ENCODE measurements around the gene ARHGEF7.
"Not testable (repeated sequence)": the region's sequence is repeated elsewhere in the genome, so short reads cannot be mapped to it uniquely, and the experiment has no call there.

The ARHGEF7 gene

DNA sequence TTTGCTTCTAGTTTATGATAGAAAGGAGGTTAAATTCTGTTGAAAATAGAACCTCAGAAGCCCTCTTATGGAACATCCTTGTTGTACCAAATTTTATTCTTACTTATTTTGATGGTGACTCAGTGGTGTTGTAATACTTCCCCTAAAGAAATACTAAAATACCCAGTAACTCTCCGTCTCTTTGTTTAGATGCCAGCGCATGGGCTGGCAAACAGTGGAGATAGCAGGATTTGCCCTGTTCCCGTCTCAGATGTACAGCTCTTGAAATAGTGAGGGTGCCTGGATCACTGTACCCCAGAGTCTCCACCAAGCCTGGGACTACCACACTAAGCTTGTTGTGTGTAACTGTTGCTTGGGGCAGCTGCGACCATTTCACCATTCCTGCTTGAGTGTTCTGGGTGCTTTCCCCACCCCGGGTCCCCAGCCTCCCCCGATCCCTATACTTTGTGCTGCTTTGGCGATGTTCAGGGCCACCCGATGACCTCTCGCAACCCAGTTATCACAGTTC lies 138.3 kb downstream of the ARHGEF7 start:
- DNase-seq (ENCODE audit: low read depth): peak; percentile 42

DNA sequence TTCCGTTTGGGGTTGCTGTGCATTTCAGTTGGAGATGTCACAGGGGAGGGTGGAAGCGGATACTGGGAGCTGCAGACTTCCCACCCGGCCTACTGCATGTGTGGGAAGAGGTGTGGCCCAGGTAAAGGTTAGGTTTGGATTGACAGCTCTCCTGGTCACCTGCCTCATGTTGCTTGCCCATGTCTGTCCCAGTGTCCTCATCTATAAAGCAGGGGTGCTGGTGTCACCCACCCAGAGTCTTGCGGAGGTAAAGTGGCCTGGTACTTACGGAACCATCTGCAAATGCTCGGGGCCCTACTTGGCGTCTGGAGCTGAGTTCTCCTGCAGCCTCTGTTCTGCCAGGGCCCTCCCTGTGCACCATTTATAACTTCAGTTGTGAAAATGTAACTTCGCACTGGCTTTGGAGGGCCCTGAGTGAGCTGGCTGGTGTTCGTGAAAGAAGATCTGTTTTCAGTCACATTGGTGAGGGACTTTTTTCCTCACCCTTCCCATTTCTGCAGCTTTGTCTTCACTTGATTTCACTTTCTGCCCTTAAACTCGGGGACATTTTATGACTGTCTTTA lies 140.2 kb downstream of the ARHGEF7 start:
- no peak for DNase-seq (ENCODE audit: low read depth)

DNA sequence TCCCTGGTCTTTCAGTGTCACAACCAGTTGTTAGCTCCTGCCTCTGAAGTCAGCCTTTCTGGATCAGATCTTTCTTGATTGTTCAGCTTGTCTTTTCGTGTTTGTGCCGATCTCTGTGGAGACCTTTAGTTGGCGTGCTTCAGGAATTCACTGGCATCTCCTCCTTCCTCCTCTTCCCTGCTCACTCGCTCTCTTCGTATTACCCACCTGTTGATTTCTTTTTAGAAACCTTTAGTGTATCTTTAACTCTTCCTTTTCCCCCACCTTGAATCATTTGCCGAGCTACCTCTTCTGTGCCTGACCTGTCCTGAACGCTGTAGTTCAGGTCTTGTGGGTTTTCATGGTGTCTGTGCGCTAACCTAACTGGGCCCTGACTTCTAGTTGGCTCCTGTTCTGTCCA lies 141.3 kb downstream of the ARHGEF7 start:
- DNase-seq (ENCODE audit: low read depth): no peak

DNA sequence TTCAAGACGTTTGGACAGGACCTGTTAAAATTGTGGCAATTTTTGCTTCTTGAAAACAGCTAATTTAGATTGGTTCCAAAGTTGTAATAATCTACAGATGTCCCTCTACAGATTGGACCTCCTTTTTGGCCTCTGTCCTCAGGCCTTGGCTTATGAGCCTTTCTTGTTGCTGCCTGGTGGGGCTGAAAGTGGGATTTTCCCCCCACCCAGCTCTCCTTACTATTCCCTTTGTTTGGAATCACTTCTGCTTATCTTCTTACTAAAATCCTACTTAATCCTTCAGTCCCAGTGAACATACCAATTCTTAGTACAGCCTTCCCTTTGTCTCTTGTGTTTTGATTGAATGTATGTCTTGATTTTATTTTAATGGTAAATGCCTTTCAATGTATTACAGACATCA lies 141.8 kb downstream of the ARHGEF7 start:
- DNase-seq (ENCODE audit: low read depth): no peak

DNA sequence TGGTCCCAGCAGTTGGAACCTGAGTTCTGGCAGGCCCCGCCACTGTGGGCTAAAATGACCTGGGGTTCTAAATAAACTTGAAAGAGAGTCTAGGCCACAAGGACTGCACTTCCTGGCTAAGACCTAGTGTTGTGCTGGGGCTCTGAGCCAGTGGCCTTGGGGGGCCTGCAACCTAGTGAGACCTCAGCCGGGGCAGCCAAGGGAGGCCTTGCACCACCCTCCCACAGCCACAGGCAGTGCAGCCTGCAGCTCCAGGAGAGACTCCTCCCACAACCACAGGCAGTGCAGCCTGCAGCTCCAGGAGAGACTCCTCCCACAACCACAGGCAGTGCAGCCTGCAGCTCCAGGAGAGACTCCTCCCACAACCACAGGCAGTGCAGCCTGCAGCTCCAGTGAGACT lies 142.8 kb downstream of the ARHGEF7 start:
- DNase-seq (ENCODE audit: low read depth): not testable (repeated sequence)

DNA sequence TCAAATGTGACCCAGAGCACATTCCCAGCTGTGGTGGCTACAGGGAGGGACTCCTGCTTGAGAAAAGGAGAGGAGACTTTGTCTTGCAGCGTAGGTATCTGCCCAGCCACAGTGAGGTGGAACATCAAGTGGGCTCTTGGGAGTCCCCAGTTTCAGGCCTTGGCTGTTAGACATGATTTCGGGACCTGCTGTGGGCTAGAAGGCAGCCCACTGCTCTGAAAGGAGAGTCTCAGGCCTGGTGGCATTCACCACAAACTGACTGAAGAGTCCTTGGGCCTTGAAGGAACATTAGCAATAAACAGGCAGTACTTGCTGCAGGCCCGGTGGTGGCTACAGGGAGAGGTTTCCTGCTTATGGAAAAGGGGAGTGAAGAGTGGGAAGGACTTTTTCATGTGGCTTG lies 143.5 kb downstream of the ARHGEF7 start:
- DNase-seq (ENCODE audit: low read depth): no peak

DNA sequence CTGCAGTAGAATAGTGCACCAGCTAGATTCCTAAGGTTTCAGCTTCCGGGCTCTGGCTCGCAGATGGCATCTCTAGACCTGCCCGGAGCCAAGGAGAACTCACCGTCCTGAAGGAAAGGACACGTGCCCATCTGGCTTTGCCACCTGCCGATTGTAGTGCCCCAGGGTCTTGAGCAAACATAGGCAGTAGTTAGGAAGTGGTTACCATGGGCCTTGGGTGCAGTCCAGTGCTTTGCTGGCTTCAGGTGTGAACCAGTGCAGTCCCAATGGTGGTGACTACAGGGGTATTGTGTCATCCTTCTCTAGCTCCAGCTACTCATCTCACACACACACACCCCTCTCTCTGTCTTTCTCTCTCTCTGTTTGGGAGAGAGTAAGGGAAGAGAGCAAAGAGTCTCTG lies 143.9 kb downstream of the ARHGEF7 start:
- no peak for DNase-seq (ENCODE audit: low read depth)

DNA sequence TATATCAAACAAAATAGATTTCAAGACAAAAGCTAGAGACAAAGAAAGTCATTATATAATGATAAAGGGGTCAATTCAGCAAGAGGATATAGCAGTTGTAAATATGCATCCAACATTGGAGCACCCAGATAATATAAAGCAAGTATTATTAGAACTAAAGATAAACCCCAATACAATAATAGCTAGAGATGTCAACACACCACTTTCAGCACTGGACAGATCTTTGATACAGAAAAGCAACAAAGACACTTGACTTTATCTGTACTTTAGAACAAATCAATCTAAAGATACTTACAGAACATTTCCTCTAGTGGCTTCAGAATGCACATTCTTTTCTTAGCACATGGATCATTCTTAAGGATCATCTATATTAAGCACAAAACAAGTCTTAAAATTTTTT lies 146.2 kb downstream of the ARHGEF7 start:
- no peak for DNase-seq (ENCODE audit: low read depth)

DNA sequence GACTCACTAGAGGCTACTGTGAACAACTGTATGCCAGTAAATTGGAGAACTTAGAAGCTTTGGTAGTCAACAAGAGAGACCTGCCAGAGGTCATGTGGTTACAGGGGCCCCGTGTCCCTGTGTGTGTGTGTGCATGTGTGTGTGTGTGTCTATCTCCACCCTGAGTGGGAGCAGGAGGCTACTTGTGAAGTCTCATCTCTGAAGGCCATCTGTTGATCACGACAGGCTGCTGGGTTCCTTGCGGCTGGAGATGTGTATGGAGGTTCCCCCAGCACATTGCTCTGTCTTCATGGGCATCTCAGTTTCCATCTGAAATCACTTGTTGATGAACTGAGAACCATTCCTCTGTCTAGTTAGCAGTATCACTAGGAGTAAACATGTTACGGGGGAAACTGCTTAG lies 147.2 kb downstream of the ARHGEF7 start:
- DNase-seq (ENCODE audit: low read depth): no peak

DNA sequence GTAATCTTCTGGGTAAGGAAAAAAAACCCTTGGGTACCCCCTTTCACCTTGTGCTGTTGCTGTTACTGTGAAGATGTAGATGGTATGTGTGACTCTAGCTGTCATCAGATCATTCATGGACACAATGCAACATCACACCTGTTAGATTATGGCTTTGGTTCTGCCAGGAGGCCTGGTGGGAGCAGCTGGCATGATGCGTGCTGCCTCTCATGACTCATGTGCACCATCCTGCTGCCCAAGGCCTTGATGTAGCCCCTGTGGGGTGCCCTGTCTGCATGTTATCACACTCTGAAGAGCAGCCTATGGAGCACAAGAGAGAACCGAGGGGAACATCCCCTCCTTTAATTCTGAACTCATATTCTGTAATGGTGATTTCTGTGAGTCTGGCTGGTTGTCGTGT lies 147.6 kb downstream of the ARHGEF7 start:
- DNase-seq (ENCODE audit: low read depth): no peak

DNA sequence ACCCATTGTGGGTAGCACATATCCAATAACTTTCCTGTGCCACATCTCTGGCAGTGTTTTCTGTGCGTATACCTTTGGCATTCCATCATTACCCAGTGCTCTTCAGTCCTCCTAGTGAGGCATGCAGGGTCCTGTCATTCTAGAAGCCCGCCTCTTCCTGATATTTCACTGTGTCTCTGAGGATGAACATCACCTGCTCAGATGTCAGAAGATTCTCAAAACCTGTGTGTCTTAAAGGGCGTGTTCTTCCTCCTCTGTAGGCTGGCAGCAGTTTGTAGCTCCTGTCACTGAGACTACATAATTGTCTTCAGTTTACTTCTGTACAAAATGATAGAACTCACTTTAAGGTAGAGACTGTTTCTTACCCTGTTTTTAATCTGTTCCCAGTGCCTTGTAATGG lies 148.5 kb downstream of the ARHGEF7 start:
- DNase-seq (ENCODE audit: low read depth): no peak

DNA sequence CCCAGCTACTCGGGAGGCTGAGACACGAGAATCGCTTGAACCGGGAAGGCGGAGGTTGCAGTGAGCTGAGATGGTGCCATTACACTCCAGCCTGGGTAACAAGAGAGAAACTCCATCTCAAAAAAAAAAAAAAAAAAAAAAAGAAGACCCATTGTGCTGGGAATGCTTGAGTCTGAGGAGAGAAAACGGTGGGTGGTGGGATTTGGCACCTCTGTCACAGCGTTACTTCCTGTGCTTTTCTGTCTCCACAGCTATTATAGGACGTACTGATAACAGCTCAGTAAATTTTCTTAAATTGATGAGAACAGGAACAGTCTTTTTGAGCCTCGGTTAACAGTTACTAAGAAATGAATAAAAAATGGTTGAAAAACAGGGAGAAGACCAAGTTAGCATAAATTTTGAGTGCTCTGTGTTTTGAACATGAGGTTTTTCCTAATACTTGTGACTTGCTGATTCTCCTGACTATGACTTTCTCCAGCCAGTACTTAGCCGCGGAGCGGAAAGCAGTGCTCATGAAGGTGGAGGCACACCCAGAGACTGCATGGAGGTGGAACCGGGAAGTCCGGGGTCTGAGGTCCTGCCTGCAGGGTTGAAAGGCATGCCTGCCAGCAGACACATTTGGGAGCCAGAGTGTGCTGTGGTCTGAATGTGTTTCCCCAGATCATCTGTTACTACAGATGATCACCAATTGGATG lies 150.0 kb downstream of the ARHGEF7 start:
- no peak for DNase-seq (ENCODE audit: low read depth)

DNA sequence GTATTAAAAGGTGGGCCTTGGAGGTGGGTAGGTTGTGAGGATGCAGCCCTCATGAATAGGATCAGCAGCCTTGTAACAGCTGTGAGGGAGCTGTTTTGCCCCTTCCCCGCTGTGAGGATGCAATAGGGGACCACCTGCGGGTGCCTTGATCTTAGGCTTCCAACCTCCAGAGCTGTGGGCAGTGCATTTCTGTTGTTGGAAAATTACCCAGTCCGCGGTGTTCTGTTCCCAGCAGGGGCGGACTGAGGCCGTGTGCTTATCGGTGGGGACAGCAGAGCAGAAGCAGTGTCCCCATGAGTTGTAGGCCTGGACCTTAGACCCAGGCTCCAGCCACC lies 150.6 kb downstream of the ARHGEF7 start:
- no peak for DNase-seq (ENCODE audit: low read depth)

DNA sequence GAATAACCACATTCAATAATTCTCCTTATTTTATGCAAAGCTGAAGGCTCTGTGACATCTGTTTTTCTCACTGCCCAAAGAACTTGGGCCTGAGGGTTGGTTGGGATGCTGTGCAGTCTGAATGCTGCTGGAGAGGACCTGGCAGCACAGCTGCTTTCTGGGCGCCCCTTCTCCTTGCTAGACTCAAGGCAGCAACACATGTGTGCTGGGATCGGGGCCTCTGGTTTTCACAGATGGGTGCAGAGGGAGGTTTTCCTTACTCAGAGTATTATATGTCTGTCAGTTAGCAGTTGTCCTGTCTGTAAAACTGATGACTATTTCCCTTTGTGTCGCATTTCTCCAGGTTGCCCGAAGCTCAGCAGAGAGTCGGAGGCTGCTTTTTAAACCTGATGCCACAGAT lies 152.1 kb downstream of the ARHGEF7 start:
- DNase-seq (ENCODE audit: low read depth): no peak

DNA sequence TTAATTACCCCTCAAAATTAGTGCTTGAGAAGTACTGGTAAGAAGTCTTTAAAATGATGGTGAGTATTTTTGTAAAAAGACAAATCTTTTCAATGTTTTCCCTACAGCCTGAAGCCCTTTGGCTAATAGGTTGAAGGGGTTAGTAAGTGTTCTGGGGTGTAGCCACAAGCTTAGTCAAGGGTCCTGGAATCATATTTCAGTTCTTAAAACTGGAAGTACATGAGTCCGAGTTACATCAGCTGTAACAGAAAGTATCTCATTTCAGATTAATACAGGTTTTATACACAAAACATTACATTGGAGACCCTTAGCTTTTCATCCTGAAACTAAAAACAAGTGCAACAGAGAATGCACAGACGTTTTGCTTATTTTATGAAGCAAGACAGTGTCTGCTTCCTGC lies 152.7 kb downstream of the ARHGEF7 start:
- peak; percentile 65 for DNase-seq (ENCODE audit: low read depth)

DNA sequence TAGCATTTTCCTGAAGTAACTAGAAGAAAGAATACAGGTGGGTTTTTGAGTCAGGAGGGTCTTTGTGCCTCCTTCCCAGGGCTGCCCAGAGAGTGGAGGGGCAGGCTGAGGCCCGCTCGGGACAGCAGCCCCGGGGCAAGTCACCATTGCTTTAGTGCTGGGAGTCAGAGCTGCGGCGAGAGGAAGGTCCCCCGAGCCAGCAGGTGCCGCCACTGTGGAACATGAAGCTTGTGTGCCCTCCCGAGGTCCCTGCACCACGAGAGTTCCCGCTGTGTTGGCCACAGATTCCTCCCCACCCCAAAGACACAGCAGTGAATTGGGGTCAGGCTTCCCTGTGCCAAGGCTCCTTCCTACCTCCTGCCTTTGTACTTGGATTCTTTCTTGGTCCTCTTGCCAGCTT lies 154.4 kb downstream of the ARHGEF7 start:
- no peak for DNase-seq (ENCODE audit: low read depth)

DNA sequence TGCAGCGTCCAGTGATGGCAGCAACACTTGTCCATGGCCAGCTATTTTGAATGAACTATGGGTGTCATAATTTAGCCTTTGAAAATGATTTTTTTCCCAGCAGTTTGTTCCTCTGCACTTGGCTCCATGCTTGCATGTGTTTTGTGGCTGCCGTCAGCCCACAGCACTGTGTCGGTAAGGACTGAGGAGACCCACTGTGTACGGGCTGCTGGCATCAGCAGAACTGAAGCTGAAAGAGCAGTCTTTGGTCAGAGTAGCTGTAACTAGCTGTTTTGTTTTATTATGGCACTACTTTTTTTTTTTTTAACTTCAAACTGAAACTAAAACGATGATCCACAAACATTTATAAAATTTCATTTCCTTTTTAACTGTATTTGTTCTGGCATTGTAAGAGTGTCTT lies 155.0 kb downstream of the ARHGEF7 start:
- peak; percentile 14 for DNase-seq (ENCODE audit: low read depth)

DNA sequence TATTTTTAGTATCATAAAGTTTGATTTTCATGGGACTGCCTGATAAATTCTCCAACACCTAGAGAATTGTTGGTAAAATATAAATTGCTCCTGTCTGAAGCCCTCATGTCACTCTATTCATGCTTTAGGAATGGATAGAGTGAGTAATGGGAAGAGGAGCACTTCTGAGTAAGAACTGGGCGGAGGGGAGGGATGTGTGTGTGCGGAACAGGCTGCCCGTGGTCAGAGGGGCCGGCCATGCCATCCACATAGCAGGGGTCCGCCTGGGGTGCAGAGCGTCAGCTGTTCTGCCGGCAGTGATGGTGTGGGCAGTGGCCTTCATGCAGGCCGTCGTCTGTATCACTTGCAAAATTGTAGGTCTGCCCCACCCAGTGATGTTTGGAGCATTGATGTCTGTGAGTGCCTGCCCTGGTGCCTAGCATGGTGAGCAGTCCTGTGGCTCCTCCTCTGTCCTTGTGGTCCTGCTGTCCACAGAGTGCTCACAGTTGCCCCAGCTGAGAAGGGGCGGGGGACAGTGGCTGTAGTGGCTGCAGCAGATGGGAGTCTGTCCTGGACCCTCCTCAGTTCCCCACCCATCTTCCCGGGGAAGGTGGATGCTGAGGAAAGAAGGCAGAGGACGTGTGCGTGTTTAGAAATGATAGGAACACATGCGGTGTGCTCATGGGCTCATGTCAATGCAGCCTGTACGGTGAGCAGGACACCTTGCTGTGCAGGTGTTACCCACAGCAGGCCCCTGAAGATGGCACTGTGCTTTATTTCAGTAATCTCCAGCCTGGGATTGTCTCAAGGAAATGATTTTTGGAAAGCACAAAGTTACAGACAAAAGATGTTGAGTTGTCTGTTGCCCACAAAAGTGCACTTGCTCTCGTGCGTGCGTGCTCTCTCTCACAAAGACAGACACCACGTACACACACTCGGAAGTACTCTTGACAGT lies 155.9 kb downstream of the ARHGEF7 start:
- peak; percentile 79 for DNase-seq (ENCODE audit: low read depth)

DNA sequence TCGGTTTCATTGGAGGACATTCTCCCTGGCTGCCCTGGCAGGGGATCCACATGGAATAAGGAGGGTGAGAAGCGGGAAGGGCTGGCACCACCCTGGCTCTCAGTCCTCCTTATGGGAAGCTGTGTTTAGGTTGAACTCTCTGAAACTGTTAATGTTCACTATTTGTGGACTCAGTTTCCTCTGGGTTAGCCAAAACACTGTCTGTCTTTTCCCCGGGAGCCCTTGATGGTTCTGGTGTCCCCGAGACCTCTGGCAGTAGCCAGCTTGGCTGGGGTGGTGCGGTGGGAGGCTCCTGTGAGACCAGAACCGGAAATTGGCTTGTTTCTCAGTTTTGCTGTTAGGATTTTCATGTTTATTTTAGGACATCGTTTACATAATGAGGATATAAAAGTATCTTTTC lies 157.0 kb downstream of the ARHGEF7 start:
- no peak for DNase-seq (ENCODE audit: low read depth)

DNA sequence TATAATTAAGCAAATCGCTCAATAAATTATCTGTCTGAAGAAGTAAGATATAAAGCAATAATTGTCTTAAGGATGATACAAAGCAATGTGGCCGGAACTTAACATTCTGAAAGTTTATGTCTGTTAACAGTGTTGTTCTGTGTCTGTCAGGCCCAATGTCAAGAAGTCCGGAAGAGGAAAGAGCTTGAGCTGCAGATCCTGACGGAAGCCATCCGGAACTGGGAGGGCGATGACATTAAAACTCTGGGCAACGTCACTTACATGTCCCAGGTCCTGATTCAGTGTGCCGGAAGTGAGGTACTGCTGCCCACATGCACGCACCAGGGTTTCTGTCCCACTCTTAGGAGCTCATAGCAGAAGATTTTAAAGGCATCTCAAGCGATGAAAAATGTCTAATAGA lies 160.3 kb downstream of the ARHGEF7 start:
- DNase-seq (ENCODE audit: low read depth): no peak

DNA sequence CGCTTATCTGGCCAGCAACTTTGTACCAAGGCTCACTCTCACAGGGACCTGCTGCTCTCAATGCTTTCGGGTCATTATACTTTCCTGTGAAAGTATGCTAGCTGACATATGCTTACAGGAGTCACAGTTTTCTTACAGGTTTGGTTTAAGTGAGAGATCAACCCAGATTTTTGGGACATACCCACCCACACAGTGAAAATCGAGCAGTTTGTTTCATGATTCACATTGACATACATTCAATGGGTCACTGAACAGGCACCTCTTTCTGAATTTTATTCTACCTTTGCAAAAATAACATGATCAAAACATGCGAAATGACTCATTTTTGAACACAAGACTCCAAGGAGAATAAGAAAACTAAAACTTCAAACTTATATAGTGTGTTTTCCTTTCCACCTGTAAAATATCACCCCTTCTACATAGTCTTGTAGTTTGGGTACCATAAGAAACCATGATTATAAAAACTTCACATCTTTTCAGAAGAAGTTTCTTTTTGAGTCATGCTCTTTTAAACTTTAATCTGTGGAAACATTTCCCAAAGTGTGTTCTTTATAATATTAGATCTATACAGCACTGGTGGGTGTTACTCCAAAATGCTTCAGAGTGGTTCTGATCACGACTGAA lies 161.0 kb downstream of the ARHGEF7 start:
- no peak for DNase-seq (ENCODE audit: low read depth)

DNA sequence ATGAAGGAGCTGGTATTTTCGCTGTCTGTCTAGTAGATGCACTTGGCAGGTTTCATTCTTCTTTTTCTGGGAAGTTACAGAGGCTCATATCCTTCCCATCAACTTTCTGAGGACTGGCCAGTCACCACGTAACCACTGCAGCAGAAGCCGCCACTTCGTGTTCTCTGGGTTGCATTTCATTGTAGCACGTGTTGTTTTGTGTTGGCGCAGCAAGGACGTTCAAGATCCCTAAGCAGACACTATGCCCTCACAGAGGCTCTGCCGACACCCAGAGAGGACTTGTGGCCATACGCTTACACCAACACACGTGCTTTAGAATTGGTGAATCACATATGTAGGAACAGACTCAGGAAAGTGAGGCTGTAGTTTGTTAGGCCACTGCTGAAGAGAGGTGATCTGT lies 163.1 kb downstream of the ARHGEF7 start:
- no peak for DNase-seq (ENCODE audit: low read depth)
